ENCODE data around the gene PADI2.

The PADI2 gene

DNA sequence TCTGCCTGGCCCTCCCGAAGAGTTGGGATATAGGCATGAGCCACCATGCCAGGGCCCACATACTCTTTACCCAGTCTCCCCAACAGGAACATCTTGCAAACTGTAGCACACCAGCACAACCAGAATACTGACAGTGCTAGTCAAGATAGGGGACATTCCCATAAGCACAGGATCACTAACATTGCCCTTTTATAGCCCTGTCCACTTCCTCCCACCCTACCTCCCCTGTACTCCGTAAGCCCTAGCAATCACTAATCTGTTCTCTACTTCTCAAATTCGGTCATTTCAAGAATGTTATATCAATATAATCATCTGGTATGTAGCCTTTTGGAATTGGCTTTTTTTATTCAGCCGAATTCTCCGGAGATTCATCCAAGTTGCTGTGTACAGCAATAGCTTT, 71.3 kb downstream of the PADI2 start:
- no peak overlapping the region for H3K27ac ChIP-seq (ENCODE audit: low read length, poor library complexity, severe bottlenecking)
- H4K8ac ChIP-seq (ENCODE audit: low read length) = no peak overlapping the region
- peaks cover 22 to 48% of the 10 kb centered on the region in 2 experiments for H3K36me3 ChIP-seq (ENCODE audit: control insufficient read depth in 1 of 2, insufficient read depth in 2 of 2, low read depth in 1 of 2, low read length in 2 of 2)
- H3K79me1 ChIP-seq (replicated peaks; ENCODE audit: low read length, poor library complexity, severe bottlenecking) = peaks cover 18% of the 10 kb centered on the region
- DNase-seq = no peak
- H2BK12ac ChIP-seq (ENCODE audit: low read length in 2 of 2) = no peak overlapping the region
- H3K14ac ChIP-seq (ENCODE audit: low read length in 2 of 2) = no peak overlapping the region
- H2AK5ac ChIP-seq (ENCODE audit: low read length, severe bottlenecking) = no peak overlapping the region
- H4K91ac ChIP-seq (ENCODE audit: low read length) = no peak overlapping the region
- no peak overlapping the region for H3K23ac ChIP-seq (ENCODE audit: low read length in 2 of 2)
- H3K4me3 ChIP-seq (ENCODE audit: insufficient read depth in 1 of 2, low read depth in 1 of 2, low read length in 2 of 2) = no peak overlapping the region
- H2AFZ ChIP-seq (ENCODE audit: low read depth, low read length) = no peak overlapping the region
- peak overlapping the region; percentile 38 for H3K9ac ChIP-seq (ENCODE audit: low read length)
- H3K4ac ChIP-seq (ENCODE audit: low read depth in 1 of 2, low read length in 2 of 2) = no peak overlapping the region
- H3K18ac ChIP-seq (ENCODE audit: low read depth in 1 of 2, low read length in 2 of 2) = no peak overlapping the region
- H3K27me3 ChIP-seq (ENCODE audit: control insufficient read depth in 1 of 2, insufficient read depth in 1 of 2, low read length in 2 of 2) = no peaks in the 10 kb centered on the region
- no peak overlapping the region for H2BK5ac ChIP-seq (ENCODE audit: low read depth, low read length, poor library complexity, severe bottlenecking)
- WGBS = 96% methylated on average over 1 of the region's 5 CpGs
- peaks cover 1% of the 10 kb centered on the region for H3K4me1 ChIP-seq (ENCODE audit: control insufficient read depth, insufficient read depth, low read depth, low read length)
- no peak overlapping the region for H2BK15ac ChIP-seq (ENCODE audit: low read depth, poor library complexity, severe bottlenecking)
- no peak overlapping the region for H2BK120ac ChIP-seq (ENCODE audit: low read depth, low read length)
- no peak overlapping the region for H3K4me2 ChIP-seq (ENCODE audit: low read length, poor library complexity, severe bottlenecking)
- no peaks in the 10 kb centered on the region for H3K9me3 ChIP-seq (ENCODE audit: control insufficient read depth, low read length)

DNA sequence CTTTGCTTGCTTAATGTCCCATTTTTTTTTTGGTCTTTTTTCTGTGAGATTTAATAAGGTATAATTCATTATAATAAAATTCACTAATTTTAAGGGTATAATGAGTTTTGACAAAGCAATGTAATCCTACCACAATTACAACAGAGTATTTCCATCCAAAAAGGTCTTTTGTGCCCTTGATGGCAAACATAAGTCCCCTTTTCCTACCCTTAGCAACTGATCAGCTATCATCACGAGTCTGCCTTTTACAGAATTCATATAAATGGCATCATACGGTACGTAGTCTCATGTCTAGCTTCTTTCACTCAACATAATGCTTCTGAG, 73.0 kb downstream of the PADI2 start:
- Histone ChIP-seq H3K27ac (ENCODE audit: low read length, poor library complexity, severe bottlenecking) (no peak overlapping the region), H3K27me3 (ENCODE audit: control insufficient read depth in 1 of 2, insufficient read depth in 1 of 2, low read length in 2 of 2) (no peaks in the 10 kb centered on the region), H3K9me3 (ENCODE audit: control insufficient read depth, low read length) (no peaks in the 10 kb centered on the region), H3K4me1 (ENCODE audit: control insufficient read depth, insufficient read depth, low read depth, low read length) (peaks cover 1% of the 10 kb centered on the region), H2BK120ac (ENCODE audit: low read depth, low read length) (no peak overlapping the region), H4K91ac (ENCODE audit: low read length) (no peak overlapping the region), H3K4me2 (ENCODE audit: low read length, poor library complexity, severe bottlenecking) (no peak overlapping the region), H3K14ac (ENCODE audit: low read length in 2 of 2) (no peak overlapping the region), H3K18ac (ENCODE audit: low read depth in 1 of 2, low read length in 2 of 2) (no peak overlapping the region), H4K8ac (ENCODE audit: low read length) (no peak overlapping the region), H3K4ac (ENCODE audit: low read depth in 1 of 2, low read length in 2 of 2) (no peak overlapping the region), H3K9ac (ENCODE audit: low read length) (peak overlapping the region; percentile 70), H2BK12ac (ENCODE audit: low read length in 2 of 2) (no peak overlapping the region), H2AK5ac (ENCODE audit: low read length, severe bottlenecking) (no peak overlapping the region), H3K4me3 (ENCODE audit: insufficient read depth in 1 of 2, low read depth in 1 of 2, low read length in 2 of 2) (no peak overlapping the region), H3K79me1 (replicated peaks; ENCODE audit: low read length, poor library complexity, severe bottlenecking) (peaks cover 24% of the 10 kb centered on the region), H3K23ac (ENCODE audit: low read length in 2 of 2) (no peak overlapping the region), H2BK5ac (ENCODE audit: low read depth, low read length, poor library complexity, severe bottlenecking) (no peak overlapping the region), H2AFZ (ENCODE audit: low read depth, low read length) (no peak overlapping the region), H2BK15ac (ENCODE audit: low read depth, poor library complexity, severe bottlenecking) (no peak overlapping the region), H3K36me3 (ENCODE audit: control insufficient read depth in 1 of 2, insufficient read depth in 2 of 2, low read depth in 1 of 2, low read length in 2 of 2) (peaks cover 31 to 56% of the 10 kb centered on the region in 2 experiments)
- no peak for DNase-seq
- WGBS = 88% methylated on average over 2 of the region's 3 CpGs

DNA sequence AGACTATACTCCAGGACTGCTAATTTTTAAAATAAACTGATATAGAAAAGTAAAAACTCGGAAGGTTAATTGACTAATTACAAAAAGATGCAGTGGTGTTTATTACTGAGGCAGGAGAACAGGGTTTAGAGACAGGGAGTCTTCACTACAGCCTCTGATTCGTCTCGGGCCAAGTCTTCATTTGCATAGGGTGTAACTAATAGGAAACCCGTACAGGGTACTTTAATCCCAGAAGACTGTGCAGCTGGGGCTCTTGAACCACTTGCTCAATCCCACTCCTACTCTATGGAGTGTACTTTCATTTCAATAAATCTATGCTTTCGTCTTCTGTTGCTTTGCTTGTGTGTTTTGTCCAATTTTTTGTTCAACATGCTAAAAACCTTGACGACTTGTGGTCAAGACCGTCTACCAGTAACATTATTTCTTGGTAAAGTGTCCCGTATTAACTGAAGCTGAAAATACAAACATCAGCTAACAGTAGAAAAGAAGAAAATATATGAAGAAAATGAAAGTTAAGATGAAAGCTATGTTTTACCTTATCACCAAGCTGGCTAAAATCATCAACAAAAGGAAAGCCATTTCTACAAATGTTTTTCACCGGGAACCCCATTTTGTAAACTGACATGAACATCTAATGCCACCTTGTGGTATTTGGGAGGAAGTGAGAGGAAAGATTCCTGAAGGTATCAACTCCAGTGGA, 73.5 kb downstream of the PADI2 start:
- H3K36me3 ChIP-seq (ENCODE audit: control insufficient read depth in 1 of 2, insufficient read depth in 2 of 2, low read depth in 1 of 2, low read length in 2 of 2) = peaks cover 34 to 55% of the 10 kb centered on the region in 2 experiments
- H2AFZ ChIP-seq (ENCODE audit: low read depth, low read length) = no peak overlapping the region
- no peak overlapping the region for H4K91ac ChIP-seq (ENCODE audit: low read length)
- H3K18ac ChIP-seq (ENCODE audit: low read depth in 1 of 2, low read length in 2 of 2) = no peak overlapping the region
- peak; percentile 73 for DNase-seq
- H3K79me1 ChIP-seq (replicated peaks; ENCODE audit: low read length, poor library complexity, severe bottlenecking) = peaks cover 24% of the 10 kb centered on the region
- peak overlapping the region; percentile 41 for H4K8ac ChIP-seq (ENCODE audit: low read length)
- WGBS = 75% methylated on average over 5 of the region's 9 CpGs
- no peaks in the 10 kb centered on the region for H3K27me3 ChIP-seq (ENCODE audit: control insufficient read depth in 1 of 2, insufficient read depth in 1 of 2, low read length in 2 of 2)
- no peak overlapping the region for H2BK12ac ChIP-seq (ENCODE audit: low read length in 2 of 2)
- H2BK5ac ChIP-seq (ENCODE audit: low read depth, low read length, poor library complexity, severe bottlenecking) = no peak overlapping the region
- H3K4me3 ChIP-seq (ENCODE audit: insufficient read depth in 1 of 2, low read depth in 1 of 2, low read length in 2 of 2) = peak overlapping the region in 1 of 2 experiments; percentile 68
- peak overlapping the region; percentile 70 for H3K9ac ChIP-seq (ENCODE audit: low read length)
- H3K14ac ChIP-seq (ENCODE audit: low read length in 2 of 2) = no peak overlapping the region
- no peaks in the 10 kb centered on the region for H3K9me3 ChIP-seq (ENCODE audit: control insufficient read depth, low read length)
- peak overlapping the region; percentile 39 for H3K4me2 ChIP-seq (ENCODE audit: low read length, poor library complexity, severe bottlenecking)
- H3K23ac ChIP-seq (ENCODE audit: low read length in 2 of 2) = no peak overlapping the region
- H3K27ac ChIP-seq (ENCODE audit: low read length, poor library complexity, severe bottlenecking) = no peak overlapping the region
- peak overlapping the region; percentile 48 for H2AK5ac ChIP-seq (ENCODE audit: low read length, severe bottlenecking)
- no peak overlapping the region for H2BK120ac ChIP-seq (ENCODE audit: low read depth, low read length)
- peaks cover 1% of the 10 kb centered on the region for H3K4me1 ChIP-seq (ENCODE audit: control insufficient read depth, insufficient read depth, low read depth, low read length)
- H3K4ac ChIP-seq (ENCODE audit: low read depth in 1 of 2, low read length in 2 of 2) = no peak overlapping the region
- H2BK15ac ChIP-seq (ENCODE audit: low read depth, poor library complexity, severe bottlenecking) = no peak overlapping the region

DNA sequence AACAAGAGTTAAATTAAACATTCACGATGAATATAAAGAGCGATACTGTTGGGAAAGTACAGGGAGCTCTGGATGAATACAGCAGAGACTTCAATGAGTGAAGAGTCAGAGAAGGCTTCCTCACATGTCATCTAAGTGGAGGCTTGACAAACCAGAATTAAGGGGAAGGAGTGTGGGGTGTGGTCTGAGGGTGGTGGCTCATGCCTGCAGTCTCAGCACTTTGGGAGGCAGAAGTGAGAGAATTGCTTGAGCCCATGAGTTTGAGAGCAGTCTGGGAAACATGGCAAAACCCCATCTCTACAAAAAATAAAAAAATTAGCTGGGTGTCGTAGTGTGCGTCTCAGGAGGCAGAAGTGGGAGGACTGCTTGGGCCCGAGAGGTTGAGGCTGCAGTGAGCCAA, 74.1 kb downstream of the PADI2 start:
- H3K23ac ChIP-seq (ENCODE audit: low read length in 2 of 2) = no peak overlapping the region
- H3K18ac ChIP-seq (ENCODE audit: low read depth in 1 of 2, low read length in 2 of 2) = no peak overlapping the region
- H3K27me3 ChIP-seq (ENCODE audit: control insufficient read depth in 1 of 2, insufficient read depth in 1 of 2, low read length in 2 of 2) = no peaks in the 10 kb centered on the region
- H3K4me2 ChIP-seq (ENCODE audit: low read length, poor library complexity, severe bottlenecking) = no peak overlapping the region
- H2BK5ac ChIP-seq (ENCODE audit: low read depth, low read length, poor library complexity, severe bottlenecking) = peak overlapping the region; percentile 44
- peaks cover 36 to 55% of the 10 kb centered on the region in 2 experiments for H3K36me3 ChIP-seq (ENCODE audit: control insufficient read depth in 1 of 2, insufficient read depth in 2 of 2, low read depth in 1 of 2, low read length in 2 of 2)
- H3K4ac ChIP-seq (ENCODE audit: low read depth in 1 of 2, low read length in 2 of 2) = no peak overlapping the region
- no peak for DNase-seq
- H4K8ac ChIP-seq (ENCODE audit: low read length) = no peak overlapping the region
- H3K9ac ChIP-seq (ENCODE audit: low read length) = peak overlapping the region; percentile 70
- H3K79me1 ChIP-seq (replicated peaks; ENCODE audit: low read length, poor library complexity, severe bottlenecking) = peaks cover 26% of the 10 kb centered on the region
- H2AFZ ChIP-seq (ENCODE audit: low read depth, low read length) = no peak overlapping the region
- H3K4me3 ChIP-seq (ENCODE audit: insufficient read depth in 1 of 2, low read depth in 1 of 2, low read length in 2 of 2) = no peak overlapping the region
- no peak overlapping the region for H2BK120ac ChIP-seq (ENCODE audit: low read depth, low read length)
- H3K4me1 ChIP-seq (ENCODE audit: control insufficient read depth, insufficient read depth, low read depth, low read length) = peaks cover 1% of the 10 kb centered on the region
- no peak overlapping the region for H4K91ac ChIP-seq (ENCODE audit: low read length)
- 78% methylated on average over 5 of the region's 5 CpGs for WGBS
- H3K9me3 ChIP-seq (ENCODE audit: control insufficient read depth, low read length) = no peaks in the 10 kb centered on the region
- no peak overlapping the region for H2AK5ac ChIP-seq (ENCODE audit: low read length, severe bottlenecking)
- H2BK12ac ChIP-seq (ENCODE audit: low read length in 2 of 2) = peak overlapping the region in 1 of 2 experiments; percentile 39
- H2BK15ac ChIP-seq (ENCODE audit: low read depth, poor library complexity, severe bottlenecking) = no peak overlapping the region
- H3K27ac ChIP-seq (ENCODE audit: low read length, poor library complexity, severe bottlenecking) = no peak overlapping the region
- H3K14ac ChIP-seq (ENCODE audit: low read length in 2 of 2) = no peak overlapping the region

Data from mesenchymal stem cell (in vitro differentiated cells and primary cell).